Panc1 (cell line): Measurements from ENCODE around the gene ADAM10. TPM values are rescaled to one million over a fixed set of nuclear protein-coding genes. Genes with fewer than 3 reads are reported as not detected.

Experiments
- ATAC-seq: fragments of 200-7000 bp; cut with Tn5 transposase; 2 replicates; pipeline ENCODE4 v1.9.1; 2020; ENCODE audit warnings: mild to moderate bottlenecking, moderate library complexity
- BruUV-seq: library from RNA; stranded (reverse); fragments of 400-500 nt; replicated peaks from 2 replicates; lab custom pipeline; 2021; lab: Mats Ljungman, UMichigan
- CTCF ChIA-PET: fragments of 300-600 bp; sonication (Branson Sonifier 250); formaldehyde crosslinking; loops from one replicate; lab custom pipeline; 2022; ENCODE audit warnings: antibody characterized with exemption; lab: Charles Lee
- POLR2A ChIA-PET: fragments of 300-600 bp; sonication (Branson Sonifier 250); formaldehyde crosslinking; loops from one replicate; lab custom pipeline; 2022; ENCODE audit warnings: antibody characterized with exemption; lab: Charles Lee
- DNase-seq: peaks from one replicate; pipeline ENCODE4 v3.0.0-alpha.2; 2010; ENCODE audit warnings: low read depth, low spot score
- H3K27ac ChIP-seq: 2 replicates; pipeline ENCODE4 v1.5.1; 2011; ENCODE audit warnings: mild to moderate bottlenecking, low read length, inconsistent platforms
- H3K27me3 ChIP-seq: fragments of 200-500 bp; sonication (Bioruptor generic); 2 replicates; pipeline ENCODE4 v1.6.0; 2014; ENCODE audit warnings: low read length, inconsistent platforms; ENCODE audit not compliant: control insufficient read depth, insufficient read depth
- H3K36me3 ChIP-seq: fragments of 200-500 bp; sonication (Bioruptor generic); 2 replicates; pipeline ENCODE4 v1.5.1; 2014; ENCODE audit warnings: inconsistent platforms, mild to moderate bottlenecking, low read length, moderate library complexity; ENCODE audit not compliant: control insufficient read depth, insufficient read depth
- H3K4me1 ChIP-seq: 2 replicates; pipeline ENCODE4 v1.5.1; 2011; ENCODE audit warnings: inconsistent platforms, mild to moderate bottlenecking, low read length, moderate library complexity; ENCODE audit not compliant: control insufficient read depth, insufficient read depth
- H3K4me3 ChIP-seq, 2 experiments: 2 replicates each; pipeline ENCODE4 v1.5.1; 2011 to 2012; ENCODE audit warnings: low read depth in 2 of 2, low read length in 2 of 2, mild to moderate bottlenecking in 2 of 2, inconsistent platforms in 1 of 2, moderate library complexity in 1 of 2
- H3K9me3 ChIP-seq: fragments of 200-500 bp; sonication (Bioruptor generic); 2 replicates; pipeline ENCODE4 v1.5.1; 2014; ENCODE audit warnings: low read depth, mild to moderate bottlenecking, inconsistent platforms, low read length, moderate library complexity; ENCODE audit not compliant: control insufficient read depth, insufficient read depth
- POLR2AphosphoS5 ChIP-seq: IDR thresholded peaks from 2 replicates; pipeline ENCODE4 v1.6.1; 2012; ENCODE audit warnings: mild to moderate bottlenecking, low read depth, low read length, moderate library complexity
- SIN3A ChIP-seq: IDR thresholded peaks from 2 replicates; pipeline ENCODE4 v1.6.1; 2012; ENCODE audit warnings: low read depth, mild to moderate bottlenecking, low read length, moderate library complexity, borderline replicate concordance; ENCODE audit not compliant: insufficient read depth
- TCF7L2 ChIP-seq: IDR thresholded peaks from 2 replicates; pipeline ENCODE4 v1.6.1; 2011; ENCODE audit warnings: mild to moderate bottlenecking, low read depth, low read length, inconsistent platforms
- in situ Hi-C: cut with HindIII; loops from 2 replicates; pipeline ENCODE4 v1.10.0; 2016; ENCODE audit warnings: low sequenced_read_pairs, low pct_unique_long_range_greater_than_20kb
- intact Hi-C: fragments of 100-400 bp; cut with micrococcal nuclease; formaldehyde crosslinking; loops from one replicate; pipeline ENCODE4 v1.10.0; 2022; ENCODE audit not compliant: unreplicated experiment
- total RNA-seq: library from RNA; stranded (reverse); gene quantifications from one replicate; pipeline ENCODE4 v1.2.1, GENCODE V29; 2021; ENCODE audit not compliant: unreplicated experiment
- TF ChIP-seq, protein P1 (sequence below): fragments of 450-650 bp; IDR thresholded peaks from 2 replicates; pipeline ENCODE4 v1.5.1; 2017; ENCODE audit warnings: mild to moderate bottlenecking
- TF ChIP-seq, protein P2 (sequence below), 2 experiments: IDR thresholded peaks; 2 replicates each; pipeline ENCODE4 v1.6.1; 2011 to 2012; ENCODE audit warnings: low read depth in 2 of 2, control low read depth in 1 of 2, low read length in 1 of 2, mild to moderate bottlenecking in 1 of 2, moderate library complexity in 1 of 2; ENCODE audit not compliant: insufficient read depth in 1 of 2

Gene ADAM10
- total RNA-seq, 1 experiment from 2014 or later: 176 TPM

DNA sequence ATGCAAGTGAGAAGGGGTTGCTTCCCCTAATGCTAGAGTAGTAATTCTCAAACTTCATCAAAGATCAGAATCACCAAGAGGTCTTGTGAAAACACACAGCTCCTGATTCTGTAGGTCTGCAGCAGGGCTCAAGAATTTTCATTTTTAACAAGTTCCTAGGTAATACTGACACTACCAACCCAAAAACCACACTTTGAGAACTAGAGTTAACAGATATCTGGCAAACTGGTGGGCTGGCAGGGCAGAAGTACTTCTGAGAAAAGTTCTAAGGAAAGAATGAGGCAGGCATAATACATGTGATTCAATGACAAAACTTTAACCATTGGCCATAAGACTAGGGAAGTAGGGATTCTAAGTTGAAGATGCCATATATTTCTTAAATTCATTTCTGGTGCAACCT, 12.8 kb upstream of the ADAM10 start:
- no peaks in the 10 kb centered on the region for H3K36me3 ChIP-seq
- H3K27ac ChIP-seq: no peak overlapping the region
- no peak overlapping the region for H3K4me3 ChIP-seq
- TF ChIP-seq, protein P1, sequence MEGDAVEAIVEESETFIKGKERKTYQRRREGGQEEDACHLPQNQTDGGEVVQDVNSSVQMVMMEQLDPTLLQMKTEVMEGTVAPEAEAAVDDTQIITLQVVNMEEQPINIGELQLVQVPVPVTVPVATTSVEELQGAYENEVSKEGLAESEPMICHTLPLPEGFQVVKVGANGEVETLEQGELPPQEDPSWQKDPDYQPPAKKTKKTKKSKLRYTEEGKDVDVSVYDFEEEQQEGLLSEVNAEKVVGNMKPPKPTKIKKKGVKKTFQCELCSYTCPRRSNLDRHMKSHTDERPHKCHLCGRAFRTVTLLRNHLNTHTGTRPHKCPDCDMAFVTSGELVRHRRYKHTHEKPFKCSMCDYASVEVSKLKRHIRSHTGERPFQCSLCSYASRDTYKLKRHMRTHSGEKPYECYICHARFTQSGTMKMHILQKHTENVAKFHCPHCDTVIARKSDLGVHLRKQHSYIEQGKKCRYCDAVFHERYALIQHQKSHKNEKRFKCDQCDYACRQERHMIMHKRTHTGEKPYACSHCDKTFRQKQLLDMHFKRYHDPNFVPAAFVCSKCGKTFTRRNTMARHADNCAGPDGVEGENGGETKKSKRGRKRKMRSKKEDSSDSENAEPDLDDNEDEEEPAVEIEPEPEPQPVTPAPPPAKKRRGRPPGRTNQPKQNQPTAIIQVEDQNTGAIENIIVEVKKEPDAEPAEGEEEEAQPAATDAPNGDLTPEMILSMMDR: no peak
- TF ChIP-seq SIN3A (no peak), POLR2AphosphoS5 (no peak), TCF7L2 (no peak)
- TF ChIP-seq, protein P2, sequence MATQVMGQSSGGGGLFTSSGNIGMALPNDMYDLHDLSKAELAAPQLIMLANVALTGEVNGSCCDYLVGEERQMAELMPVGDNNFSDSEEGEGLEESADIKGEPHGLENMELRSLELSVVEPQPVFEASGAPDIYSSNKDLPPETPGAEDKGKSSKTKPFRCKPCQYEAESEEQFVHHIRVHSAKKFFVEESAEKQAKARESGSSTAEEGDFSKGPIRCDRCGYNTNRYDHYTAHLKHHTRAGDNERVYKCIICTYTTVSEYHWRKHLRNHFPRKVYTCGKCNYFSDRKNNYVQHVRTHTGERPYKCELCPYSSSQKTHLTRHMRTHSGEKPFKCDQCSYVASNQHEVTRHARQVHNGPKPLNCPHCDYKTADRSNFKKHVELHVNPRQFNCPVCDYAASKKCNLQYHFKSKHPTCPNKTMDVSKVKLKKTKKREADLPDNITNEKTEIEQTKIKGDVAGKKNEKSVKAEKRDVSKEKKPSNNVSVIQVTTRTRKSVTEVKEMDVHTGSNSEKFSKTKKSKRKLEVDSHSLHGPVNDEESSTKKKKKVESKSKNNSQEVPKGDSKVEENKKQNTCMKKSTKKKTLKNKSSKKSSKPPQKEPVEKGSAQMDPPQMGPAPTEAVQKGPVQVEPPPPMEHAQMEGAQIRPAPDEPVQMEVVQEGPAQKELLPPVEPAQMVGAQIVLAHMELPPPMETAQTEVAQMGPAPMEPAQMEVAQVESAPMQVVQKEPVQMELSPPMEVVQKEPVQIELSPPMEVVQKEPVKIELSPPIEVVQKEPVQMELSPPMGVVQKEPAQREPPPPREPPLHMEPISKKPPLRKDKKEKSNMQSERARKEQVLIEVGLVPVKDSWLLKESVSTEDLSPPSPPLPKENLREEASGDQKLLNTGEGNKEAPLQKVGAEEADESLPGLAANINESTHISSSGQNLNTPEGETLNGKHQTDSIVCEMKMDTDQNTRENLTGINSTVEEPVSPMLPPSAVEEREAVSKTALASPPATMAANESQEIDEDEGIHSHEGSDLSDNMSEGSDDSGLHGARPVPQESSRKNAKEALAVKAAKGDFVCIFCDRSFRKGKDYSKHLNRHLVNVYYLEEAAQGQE (IDR thresholded peaks at IDR 0.05; ENCODE audit: insufficient read depth in 1 of 2, low read depth in 2 of 2, low read length in 1 of 2): no peak
- no peaks in the 10 kb centered on the region; the same call in 1 of the 2 replicates for H3K9me3 ChIP-seq
- no peaks in the 10 kb centered on the region for H3K27me3 ChIP-seq
- intact Hi-C loops: no loop called here
- ATAC-seq (no peak), DNase-seq (no peak)
- no peaks in the 10 kb centered on the region for H3K4me1 ChIP-seq
- ChIA-PET CTCF (interaction anchor here (1.1 kb wide), 1 partner anchor 8 kb away, joined by 3 read pairs; no protein-coding TSS in a partner anchor), POLR2A (no interaction called here)
- in situ Hi-C loops: no loop called here
- no TSS peak for BruUV-seq

GRCh38 chr15:58761010-58761388, 11.5 kb upstream of the ADAM10 start:
- intact Hi-C loops (no loop called here), in situ Hi-C loops (no loop called here)
- no TSS peak for BruUV-seq
- Histone ChIP-seq H3K27ac (no peak overlapping the region), H3K9me3 (no peaks in the 10 kb centered on the region; the same call in 1 of the 2 replicates), H3K36me3 (no peaks in the 10 kb centered on the region), H3K4me3 (no peak overlapping the region), H3K27me3 (no peaks in the 10 kb centered on the region), H3K4me1 (no peaks in the 10 kb centered on the region)
- no peak for ATAC-seq
- no peak for TF ChIP-seq SIN3A
- TF ChIP-seq, protein P1: peak; percentile 26
- ChIA-PET CTCF (interaction anchor here (0.6 to 1.1 kb wide), 2 partner anchors 10 to 170 kb away, joined by 3 read pairs; no protein-coding TSS in a partner anchor), POLR2A (no interaction called here)
- DNase-seq: no peak
